ENCODE data around the gene PDX1. TPM values are rescaled to one million over a fixed set of nuclear protein-coding genes. Genes with fewer than 3 reads are reported as not detected.

The PDX1 gene
- total and polyA plus RNA-seq, 2 of the 13 experiments (the other 11 are each of a cell fraction or from before 2014, with no cell fraction given), result 0.07 TPM; not detected in 1

- TF ChIP-seq POGK (CRISPR knock-in tag; conservative IDR thresholded peaks at IDR 0.05) (peak; percentile 92; the same call in 1 of the 2 replicates), ZMAT5 (CRISPR knock-in tag; IDR thresholded peaks at IDR 0.05; ENCODE audit: borderline replicate concordance, low read depth) (no peak), GMEB2 (CRISPR knock-in tag; IDR thresholded peaks at IDR 0.05; ENCODE audit: low read depth) (no peak), SMAD9 (CRISPR knock-in tag; IDR thresholded peaks at IDR 0.05) (no peak), HOXA7 (CRISPR knock-in tag; IDR thresholded peaks at IDR 0.05) (0 out of 2 replicates have a peak, but pooled peaks have one; percentile 32), ASH2L (IDR thresholded peaks at IDR 0.05; ENCODE audit: insufficient read length, low read depth, low read length) (peak; percentile 96), ZBTB14 (CRISPR knock-in tag; IDR thresholded peaks at IDR 0.05) (no peak), TEF (CRISPR knock-in tag; IDR thresholded peaks at IDR 0.05) (no peak), ZNF788 (CRISPR knock-in tag; IDR thresholded peaks at IDR 0.05; ENCODE audit: borderline replicate concordance) (peak; percentile 58; the same call in 1 of the 2 replicates), ATF7 (IDR thresholded peaks at IDR 0.05) (no peak), ATF7 (CRISPR knock-in tag; IDR thresholded peaks at IDR 0.05) (peak; percentile 40; the same call in 1 of the 2 replicates), KLF12 (CRISPR knock-in tag; IDR thresholded peaks at IDR 0.05; ENCODE audit: borderline replicate concordance) (0 out of 2 replicates have a peak, but pooled peaks have one; percentile 51), SOX13 (IDR thresholded peaks at IDR 0.05) (peak; percentile 87), SOX13 (CRISPR knock-in tag; conservative IDR thresholded peaks at IDR 0.05 in 1 of 2, IDR thresholded peaks at IDR 0.05 in 1 of 2) (peak in 1 of 2 experiments; percentile 96; a peak in 2 of 4 replicates), ZNF879 (CRISPR knock-in tag; IDR thresholded peaks at IDR 0.05) (0 out of 2 replicates have a peak, but pooled peaks have one; percentile 54), GATA4 (IDR thresholded peaks at IDR 0.05; ENCODE audit: borderline replicate concordance, low read depth) (peak; percentile 33; the same call in 1 of the 2 replicates), ELF4 (CRISPR knock-in tag; IDR thresholded peaks at IDR 0.05; ENCODE audit: borderline replicate concordance) (no peak), ZMYM4 (CRISPR knock-in tag; IDR thresholded peaks at IDR 0.05) (peak; percentile 78), ZNF615 (CRISPR knock-in tag; IDR thresholded peaks at IDR 0.05; ENCODE audit: borderline replicate concordance) (no peak)
- TF ChIP-seq, protein P1, sequence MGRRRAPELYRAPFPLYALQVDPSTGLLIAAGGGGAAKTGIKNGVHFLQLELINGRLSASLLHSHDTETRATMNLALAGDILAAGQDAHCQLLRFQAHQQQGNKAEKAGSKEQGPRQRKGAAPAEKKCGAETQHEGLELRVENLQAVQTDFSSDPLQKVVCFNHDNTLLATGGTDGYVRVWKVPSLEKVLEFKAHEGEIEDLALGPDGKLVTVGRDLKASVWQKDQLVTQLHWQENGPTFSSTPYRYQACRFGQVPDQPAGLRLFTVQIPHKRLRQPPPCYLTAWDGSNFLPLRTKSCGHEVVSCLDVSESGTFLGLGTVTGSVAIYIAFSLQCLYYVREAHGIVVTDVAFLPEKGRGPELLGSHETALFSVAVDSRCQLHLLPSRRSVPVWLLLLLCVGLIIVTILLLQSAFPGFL (CRISPR knock-in tag; IDR thresholded peaks at IDR 0.05), result no peak
- TF ChIP-seq, protein P2, sequence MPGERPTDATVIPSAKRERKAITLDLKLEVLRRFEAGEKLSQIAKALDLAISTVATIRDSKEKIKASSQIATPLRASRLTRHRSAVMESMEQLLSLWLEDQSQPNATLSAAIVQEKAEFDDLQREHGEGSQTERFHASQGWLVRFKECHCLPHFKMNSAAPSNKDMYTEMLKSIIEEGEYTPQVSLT (CRISPR knock-in tag; IDR thresholded peaks at IDR 0.05; ENCODE audit: borderline replicate concordance, low read depth), result no peak
These were observed 40.8 kb downstream of the PDX1 start (continued) for GRCh38 chr13:27960362-27961226.
